AG08395 (cell line): ENCODE measurements around the gene UQCC5.

Source experiments
- DNase-seq: peaks from one replicate; pipeline ENCODE4 v3.0.0; 2012; ENCODE audit warnings: mixed read lengths, low spot score

UQCC5 gene

DNA sequence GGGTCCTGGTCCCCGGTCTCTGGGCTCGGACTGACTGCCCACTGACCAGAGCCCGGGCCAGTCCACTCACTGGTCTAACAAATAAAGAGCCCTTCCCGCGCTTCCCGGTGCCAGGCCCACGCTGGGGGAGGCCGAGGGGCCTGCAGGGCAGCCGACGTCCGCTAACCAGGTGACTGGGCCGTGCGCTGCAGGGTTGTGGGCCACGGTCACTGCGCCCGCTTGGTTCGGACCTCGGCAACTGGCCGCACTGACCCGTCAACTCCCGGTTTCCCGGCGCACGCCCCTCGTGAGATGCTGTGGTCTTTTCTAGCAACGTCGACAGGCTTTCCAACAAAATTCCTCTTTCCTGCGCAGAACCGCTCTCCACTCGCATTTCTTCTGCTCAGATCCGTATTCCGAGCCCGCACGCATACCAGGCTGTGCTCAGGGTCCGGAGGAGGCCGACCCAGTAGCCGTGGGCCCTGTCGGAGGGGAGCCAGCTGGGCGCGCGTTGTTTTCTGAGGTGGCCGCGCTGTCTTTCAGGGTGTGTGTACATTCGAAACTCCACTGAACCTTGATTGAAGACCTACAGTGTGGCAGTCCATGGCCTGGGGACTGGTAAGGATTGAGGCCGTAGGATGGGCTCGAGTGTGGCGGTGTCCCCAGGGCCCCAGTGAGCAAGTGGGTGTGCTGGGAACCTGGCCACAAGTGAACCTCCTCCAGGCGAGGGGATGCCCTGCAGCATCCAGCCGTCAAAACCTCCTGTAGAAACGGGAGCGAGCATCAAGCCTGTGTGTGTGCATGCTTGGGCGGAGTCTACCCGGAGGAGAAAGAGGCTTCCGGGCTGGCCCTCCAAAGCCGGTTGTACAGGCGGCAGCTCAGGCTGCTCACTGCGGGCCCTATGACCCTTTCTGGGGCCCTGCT lies 1.9 kb upstream of the UQCC5 start:
- DNase-seq, result peak; percentile 61

DNA sequence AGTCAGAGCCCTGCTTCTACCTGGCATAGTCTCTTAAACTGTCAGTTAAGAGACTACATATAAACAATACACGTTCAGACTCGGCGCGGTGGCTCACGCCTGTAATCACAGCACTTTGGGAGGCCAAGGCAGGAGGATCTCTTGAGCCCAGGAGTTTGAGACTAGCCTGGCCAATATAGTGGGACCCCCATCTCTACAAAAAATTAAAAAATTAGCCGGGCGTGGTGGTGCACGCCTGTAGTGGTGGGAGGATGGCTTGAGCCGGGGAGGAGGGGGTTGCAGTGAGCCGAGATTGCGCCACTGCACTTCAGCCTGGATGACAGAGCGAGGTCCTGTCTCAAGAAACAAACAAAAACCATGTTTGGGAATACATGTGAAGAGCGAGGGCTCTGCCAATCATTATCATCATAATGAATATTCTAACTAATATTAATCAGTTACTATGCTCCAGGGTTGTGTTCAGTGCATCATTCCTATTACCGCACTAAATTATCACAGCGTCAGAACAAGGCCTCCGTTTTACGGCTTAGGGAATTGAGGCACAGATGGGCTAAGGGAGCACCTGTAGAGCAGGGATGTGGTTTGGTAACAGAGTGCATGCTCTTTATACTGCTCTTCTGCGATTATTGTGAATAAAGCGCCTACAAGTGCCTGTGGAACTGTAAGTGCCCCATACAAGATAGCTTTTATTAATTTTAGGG lies 844 bp upstream of the UQCC5 start:
- DNase-seq, result no peak

DNA sequence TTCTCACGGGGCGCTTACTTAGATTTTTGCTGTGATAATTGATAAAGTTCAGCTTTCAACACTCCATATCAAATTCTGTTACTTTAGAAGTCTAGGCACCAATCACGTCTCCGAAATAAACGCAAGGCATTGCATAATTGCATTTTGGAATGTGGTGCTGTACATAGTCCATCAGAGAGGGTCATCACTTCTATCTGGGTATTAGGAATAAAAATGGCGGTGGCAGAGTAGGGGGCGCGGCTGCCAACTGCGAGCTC lies 365 bp upstream of the UQCC5 start:
- DNase-seq, result no peak

DNA sequence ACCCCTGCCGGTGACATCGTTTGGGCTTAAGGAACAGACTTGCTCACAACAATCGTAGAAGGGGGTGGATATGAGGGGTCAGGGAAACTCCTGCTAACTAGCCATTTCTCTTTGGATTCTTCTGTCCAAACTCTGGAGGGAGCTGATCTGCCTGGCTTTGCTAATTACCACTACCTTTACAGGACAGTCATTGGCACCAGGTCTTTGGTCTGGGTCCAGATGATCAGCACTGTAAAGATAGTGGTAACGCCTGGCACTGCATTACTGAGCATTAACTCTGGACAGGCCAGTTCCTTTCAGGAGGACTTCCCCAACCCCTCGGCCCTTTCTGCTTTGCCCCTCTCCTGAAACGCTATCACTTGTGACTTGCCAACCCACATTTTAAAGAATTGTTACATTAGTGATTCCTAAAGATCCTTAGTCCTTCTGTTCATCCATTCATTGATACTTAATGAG lies 788 bp downstream of the UQCC5 start:
- DNase-seq, result no peak

DNA sequence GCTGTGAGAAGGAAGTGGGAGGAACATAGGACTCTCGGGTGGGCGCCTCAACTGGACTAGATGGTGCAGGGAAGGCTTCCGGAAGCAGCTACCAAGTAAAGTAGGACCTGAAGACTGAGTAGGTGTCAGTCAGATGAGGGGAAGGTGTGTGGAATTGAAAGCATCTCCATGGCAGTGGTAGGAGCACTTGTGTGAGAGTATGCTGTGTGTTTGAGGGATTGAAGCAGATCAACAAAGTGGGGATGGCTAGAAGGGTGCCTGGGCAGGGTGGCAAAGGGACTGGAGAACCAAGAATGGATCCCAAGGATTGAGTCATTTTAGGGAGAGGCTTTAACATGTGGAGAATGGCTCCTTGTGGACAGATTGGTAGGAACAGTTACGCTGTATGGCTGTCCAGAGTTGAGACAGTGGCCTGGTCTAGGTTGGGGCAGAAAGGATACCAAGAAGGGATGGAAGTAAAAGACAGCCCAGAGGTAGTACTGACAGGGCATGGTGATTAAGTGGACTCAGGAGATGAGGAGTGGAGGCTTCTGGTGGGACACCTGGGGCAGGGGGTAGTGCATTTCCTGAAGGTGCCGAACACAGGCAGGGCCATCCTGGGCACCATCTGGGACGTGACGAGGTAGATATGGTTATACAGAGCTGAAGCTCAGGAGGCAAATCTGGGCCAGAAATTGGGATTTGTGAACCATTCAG lies 1.5 kb downstream of the UQCC5 start:
- DNase-seq, result no peak

DNA sequence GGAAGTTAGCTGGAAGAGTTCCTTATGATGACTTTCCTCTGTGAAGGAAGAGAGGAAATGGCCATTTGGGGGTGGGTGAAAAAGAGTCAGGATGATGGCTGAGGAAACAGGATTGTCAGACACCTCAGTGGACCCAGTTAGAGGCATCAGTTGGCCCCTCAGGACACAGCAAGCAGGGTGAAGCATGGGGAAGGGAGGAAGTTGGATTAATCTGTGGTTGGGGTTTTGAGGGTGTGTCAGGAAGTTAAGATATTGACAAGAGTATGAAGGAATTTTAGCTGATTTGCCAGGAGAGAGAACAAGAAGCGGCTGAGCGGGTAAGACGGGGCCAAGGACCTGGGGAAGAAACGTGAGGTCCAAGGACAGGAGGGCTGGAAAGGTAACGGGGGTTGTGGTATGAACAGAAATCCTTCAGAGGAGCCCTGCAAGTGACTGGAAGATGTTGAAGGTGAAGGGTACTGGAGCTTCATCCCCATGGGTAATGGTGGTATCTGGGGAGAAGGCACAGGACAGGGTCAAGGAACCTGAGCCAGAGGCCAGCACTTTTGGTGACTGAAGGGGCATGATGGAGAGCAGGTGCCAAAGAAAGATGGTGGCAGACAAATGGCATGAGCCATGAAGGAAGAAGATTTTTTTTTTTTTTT lies 2.7 kb downstream of the UQCC5 start:
- no peak for DNase-seq

DNA sequence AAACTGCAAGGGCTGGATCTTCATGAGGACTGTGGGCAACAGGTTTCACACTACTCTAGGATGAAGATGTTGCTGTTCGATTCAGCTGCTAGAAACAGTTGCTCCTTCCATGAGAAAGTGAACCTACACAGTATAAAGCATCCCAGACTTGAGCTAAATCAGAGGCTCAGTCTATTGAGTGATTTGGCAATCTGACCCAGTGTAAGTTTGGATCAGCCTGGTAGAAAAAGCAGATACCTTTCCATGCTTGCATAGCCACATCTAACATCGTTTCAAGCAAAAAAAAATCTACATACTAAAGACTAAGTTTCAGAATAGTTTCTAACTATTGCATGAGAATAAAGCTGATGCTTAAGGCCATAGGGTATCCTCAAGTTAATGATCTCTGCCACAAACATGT lies 4.6 kb downstream of the UQCC5 start:
- no peak for DNase-seq

DNA sequence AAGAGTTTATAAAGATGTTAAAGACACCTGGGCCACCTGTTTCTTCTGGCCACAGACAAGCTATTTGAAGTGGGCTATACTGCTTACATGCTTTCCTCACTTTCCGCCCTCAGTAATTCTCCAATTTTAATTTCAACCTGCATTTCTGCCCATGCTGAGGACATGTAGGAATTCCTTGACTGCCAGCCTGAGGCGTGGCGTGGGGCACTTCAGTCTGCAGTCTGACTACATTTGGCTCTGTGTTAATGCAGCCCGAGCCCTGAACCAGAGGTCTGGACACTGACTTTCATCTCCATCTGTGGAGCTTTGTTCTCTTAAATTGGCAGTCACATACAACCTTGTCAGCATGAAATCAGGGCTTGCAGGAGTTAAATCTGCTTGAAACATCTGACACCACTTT lies 8.5 kb downstream of the UQCC5 start:
- DNase-seq, result no peak

DNA sequence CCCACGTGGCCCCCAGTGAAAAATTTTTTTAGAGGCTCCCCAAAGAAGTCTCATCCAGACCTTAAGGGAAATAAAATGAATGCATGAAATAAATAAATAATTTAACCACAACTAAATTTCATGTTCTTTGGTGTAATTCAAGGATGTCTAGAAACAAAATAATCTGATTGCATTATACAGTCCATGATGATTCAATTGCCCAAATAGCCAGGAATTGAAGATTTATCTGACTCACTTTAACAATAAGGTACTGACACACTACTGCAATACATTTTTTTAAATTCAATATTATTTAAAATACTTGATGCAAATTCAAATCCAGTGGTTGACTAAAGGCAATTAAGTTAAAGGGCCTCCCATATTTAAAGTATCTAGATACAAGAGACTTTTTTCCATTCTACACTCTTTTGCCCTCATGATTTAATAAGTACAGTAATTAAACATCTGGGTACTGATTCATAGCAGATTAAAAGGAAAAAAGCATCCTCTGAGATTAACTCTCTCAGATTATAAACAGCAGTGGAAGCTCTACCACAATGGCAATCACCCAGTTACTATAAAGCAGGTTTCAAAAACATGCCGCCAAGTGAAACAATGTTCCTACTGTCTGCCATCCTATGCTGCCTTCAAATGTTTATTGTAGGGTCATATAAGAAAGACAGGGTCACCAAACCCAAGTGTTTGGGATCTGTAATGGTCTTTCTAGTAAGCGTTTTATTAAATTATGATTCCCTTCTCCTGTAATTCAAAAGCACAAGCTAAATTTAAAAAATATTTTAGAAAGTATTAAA lies 9.9 kb downstream of the UQCC5 start:
- DNase-seq, result no peak

DNA sequence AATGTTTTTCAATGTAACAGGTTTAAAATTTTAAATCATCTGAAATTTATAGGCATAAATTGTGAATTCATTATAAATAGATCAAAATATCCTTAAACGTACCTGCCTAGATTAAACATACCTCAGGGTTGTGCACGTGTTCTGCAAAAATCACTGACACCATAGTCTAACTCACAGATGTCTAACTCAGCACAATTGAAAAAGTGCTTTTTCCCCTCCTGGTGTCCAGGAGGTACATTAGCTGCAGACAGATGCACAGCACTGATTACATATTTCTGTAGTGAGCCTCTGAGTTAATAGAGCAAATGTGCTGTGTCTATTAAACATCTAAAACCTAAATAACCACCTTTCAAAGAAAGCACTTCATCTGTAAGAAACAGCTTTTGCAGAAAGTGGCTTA lies 10.7 kb downstream of the UQCC5 start:
- no peak for DNase-seq

DNA sequence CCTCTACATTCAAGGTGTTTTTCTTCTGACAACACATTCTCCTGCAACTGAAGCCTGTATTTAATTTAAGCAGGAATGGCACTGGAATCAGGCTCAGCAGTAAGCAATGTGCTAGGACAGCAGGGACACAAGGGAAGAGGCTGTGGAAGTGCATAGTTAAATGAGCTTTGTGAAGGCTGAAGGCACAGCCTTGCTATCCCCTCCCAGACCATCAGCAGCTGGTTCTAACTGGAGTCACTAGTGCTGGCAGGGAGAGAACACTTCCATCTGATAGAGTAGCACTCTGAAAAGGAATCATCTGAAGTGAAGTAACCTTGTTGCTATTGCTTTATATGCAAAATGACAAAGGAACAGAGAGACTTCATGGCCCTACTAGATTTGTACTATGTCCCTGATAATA lies 14.7 kb downstream of the UQCC5 start:
- DNase-seq, result no peak

DNA sequence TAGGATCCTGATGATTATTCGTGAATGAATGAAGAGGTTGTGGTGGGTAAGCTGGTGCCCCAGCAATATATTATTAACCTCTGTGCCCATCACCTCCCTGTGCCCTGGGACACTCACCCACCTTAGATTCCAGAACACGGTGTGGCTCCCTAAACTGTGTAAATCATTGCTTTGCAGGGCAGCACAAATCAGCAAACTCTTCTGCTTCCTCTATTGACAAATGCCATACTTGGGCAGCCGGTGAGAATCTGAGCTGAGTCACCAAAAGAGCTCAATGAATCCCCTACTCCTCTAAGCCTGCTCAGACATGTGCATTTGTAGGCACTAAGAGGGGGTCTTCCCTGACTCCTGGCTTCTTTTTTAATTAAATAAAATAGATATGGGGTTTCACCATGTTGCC lies 15.7 kb downstream of the UQCC5 start:
- DNase-seq, result no peak

DNA sequence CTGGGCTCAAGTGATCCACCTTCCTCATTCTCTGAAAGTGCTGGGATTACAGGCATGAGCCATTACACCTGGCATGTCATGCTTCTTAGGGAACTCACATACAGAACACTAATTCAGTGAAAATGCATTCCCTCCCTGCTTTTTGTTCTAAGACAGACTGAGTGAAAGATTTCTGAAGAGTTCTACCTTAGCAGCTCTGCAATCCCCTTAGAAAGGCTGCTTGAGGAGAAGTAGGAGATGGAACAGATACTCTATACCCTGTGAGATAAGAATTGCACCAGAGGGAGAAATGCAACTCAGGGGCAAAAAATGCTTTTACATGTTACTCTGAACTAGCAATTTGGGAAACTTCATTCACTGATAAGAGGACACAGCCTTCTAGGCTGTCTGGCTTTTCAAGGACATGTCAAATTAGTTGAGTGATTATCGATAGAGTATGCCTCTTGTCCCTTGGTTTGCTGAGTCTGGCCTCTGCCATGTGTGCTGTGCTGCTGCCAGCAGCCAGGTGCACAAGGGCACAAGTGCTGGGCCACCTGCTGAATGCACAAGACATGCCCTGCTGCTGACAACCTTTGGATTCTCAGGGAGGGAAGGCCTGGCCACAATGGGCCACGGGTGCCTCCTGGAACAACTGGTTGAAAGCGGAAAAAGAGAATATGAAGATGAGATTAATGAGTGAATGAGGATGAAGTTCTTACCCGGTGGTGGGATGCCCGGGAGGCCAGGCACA lies 17.8 kb downstream of the UQCC5 start:
- DNase-seq, result no peak

DNA sequence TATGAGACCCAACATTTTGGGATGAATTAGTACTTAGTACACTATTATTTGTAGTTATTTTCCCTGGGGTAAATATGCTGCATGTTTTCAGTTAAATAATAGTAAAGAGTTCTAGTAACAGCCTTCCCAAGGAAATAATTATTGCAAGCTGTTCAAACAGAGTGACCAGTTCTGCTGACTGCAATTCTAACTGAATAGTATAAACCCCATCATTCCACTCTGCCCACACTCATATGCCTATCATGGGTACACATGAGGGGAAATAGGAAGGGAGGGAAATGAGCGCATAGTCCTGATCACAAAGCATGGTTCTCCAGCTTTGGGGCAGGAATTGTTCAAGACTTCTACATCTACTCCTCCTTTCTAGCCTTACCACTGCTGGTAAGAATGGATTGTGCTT lies 18.7 kb downstream of the UQCC5 start:
- DNase-seq, result no peak

DNA sequence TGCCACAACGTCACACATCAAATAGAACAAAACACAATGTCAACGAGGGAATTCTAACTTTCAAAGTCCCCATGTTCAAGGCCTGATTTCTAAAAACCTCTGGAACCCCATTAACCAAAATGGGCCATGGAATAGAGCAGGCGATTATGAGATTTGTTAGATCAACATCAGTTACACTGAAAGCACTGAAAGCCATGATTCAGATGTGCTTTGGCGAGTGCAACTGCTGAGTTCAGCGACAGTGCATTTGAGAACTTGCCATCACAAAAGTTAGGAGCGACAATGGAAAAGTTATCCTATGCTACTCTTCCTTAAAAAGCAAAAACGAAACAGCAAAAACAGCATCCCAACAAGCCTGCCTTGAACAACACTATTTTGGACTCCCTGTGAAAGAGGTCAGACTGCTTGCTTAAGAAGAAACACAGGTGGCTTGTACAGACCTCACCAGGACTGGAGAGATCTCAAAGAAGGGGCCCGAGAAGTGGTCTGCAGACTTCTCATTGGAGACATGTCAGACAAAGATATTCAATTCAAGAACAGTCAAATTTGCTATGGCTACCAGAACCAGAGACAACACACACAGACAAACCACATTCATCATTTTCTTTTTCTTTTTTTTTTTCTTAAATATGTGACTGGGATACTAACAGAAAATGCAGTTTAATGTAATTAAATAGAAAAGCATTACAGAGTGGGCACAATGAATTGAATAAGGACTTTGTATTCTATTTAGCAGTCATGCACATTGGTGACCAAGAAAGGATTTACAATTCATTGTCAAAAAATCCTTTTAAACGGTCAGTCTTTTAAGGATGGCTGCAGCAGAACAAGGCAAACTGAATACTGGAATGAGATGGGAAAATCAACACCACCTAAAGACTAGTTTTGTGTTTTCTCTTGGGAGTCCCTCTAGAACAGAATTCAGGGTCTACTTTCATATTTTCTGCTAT lies 20.9 kb downstream of the UQCC5 start:
- no peak for DNase-seq

DNA sequence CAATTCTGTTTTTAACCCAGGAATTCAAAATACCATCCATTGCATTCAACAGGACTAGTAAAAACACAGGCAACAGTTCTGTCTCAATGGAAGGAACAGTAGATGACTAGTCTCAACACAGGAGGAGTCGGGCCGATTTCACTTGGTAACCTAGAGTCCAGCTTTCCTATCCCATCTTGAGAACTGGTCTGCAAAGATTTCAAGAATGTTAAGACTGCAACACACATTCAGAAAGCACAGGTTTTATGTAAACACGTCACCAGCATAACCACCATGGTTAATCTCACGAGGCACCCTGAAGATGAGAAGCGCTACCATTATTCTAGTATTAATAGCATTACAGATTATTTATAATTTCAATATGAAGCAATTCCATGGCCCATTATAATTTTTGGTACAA lies 22.0 kb downstream of the UQCC5 start:
- DNase-seq, result no peak

DNA sequence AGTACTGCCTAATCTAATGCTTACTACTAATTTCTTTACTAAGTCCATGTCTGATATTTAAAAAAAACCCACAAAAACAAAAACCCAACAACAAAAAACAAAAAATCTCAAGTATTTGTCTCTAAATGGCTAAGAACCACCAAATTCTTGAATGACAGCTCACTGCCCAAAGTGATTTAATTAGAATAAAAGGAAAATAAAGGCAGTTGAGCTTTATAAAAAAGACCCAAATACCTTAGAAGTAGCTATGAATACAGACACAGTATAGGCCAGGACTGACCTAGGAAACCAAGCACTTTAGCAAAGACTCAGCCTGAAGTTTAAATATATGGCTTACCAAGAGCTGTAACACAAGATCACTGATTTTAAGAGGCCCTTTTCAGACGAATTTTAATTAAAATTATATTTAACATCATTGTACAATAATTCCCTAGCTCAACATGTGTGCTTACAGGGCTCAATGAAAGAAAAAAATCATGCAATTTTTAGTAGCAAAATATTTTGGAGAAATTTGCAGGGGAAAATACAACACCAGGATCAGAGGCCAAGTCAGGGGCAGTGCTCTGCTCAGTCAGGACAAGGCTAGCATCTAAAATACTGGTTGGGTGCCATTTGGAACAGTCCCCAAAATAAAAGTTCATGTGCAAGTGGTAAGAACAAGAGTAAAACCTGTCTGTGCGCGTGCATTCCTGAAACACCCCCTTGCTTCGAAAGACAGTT lies 24.8 kb downstream of the UQCC5 start:
- DNase-seq, result no peak

DNA sequence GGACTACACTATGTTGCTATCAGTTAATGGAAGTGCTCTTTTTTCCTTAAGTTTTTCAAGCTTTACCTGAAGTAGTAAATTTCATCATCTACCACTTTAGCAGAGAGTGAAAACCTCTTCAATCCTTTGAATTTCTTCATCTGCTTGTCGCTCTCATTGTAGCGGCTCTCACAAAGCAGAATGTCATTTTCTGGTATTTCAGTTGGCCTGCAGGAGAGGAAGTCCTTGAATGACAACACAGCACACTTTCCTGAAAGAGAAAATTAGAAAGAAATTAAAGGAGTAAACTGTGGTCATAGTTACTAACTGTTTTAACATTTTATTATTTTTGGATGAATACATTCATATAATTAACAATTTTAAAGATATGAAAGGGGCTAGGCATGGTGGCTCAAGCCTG lies 27.6 kb downstream of the UQCC5 start:
- DNase-seq, result no peak

DNA sequence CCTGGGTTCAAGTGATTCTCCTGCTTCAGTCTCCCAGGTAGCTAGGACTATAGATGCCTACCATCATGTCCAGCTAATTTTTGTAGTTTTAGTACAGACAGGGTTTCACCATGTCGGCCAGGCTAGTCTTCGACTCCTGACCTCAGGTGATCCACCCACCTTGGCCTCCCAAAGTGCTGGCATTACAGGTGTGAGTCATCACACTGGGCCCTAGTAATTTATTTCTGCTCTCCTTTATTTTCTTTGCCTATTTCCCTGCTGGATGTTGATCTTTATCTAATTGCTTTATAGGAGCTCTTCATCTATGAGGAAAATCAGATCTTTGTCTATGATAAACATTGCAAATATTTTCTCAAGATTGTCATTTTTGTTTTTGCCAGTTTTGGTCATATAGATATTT lies 31.7 kb downstream of the UQCC5 start:
- DNase-seq, result no peak
